ENCODE results near the gene BRINP3.

DNA sequence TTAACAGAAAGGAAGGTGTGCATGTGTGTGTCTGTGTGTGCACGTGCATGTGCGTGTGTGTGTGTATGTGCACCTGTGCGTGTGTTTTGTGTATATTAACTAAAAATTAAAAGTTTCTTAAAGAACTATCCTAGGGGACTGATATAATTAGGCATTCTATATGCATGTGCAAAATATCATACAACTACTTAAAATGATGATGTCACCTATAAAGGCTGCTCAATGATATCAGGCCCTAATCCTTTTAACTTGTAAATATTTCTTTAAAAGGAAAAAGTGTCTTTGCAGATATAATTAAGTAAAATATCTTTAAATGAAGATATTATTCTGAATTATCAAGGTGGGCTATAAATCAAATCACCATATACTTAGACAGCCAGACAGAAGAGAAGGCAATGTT is 64.5 kb downstream of the BRINP3 start:
- TF ChIP-seq TAF1 (IDR thresholded peaks at IDR 0.05; ENCODE audit: low read depth, low read length) (no peak), SPI1 (IDR thresholded peaks at IDR 0.05; ENCODE audit: low read depth, low read length) (no peak), POLR2A (IDR thresholded peaks at IDR 0.05; ENCODE audit: low read depth, low read length) (no peak)
